ENCODE data around the gene PWWP2A. TPM values are rescaled to one million over a fixed set of nuclear protein-coding genes. Genes with fewer than 3 reads are reported as not detected.

PWWP2A gene
- total RNA-seq, 1 experiment from 2014 or later, result 82.4 TPM

GRCh38 chr5:160133918-160134304, 14.7 kb upstream of the PWWP2A start:
- in situ Hi-C loops (cut with HindIII; ENCODE audit: low sequenced_read_pairs), result no loop called here
- peak; percentile 54 for DNase-seq (ENCODE audit: low spot score)

DNA sequence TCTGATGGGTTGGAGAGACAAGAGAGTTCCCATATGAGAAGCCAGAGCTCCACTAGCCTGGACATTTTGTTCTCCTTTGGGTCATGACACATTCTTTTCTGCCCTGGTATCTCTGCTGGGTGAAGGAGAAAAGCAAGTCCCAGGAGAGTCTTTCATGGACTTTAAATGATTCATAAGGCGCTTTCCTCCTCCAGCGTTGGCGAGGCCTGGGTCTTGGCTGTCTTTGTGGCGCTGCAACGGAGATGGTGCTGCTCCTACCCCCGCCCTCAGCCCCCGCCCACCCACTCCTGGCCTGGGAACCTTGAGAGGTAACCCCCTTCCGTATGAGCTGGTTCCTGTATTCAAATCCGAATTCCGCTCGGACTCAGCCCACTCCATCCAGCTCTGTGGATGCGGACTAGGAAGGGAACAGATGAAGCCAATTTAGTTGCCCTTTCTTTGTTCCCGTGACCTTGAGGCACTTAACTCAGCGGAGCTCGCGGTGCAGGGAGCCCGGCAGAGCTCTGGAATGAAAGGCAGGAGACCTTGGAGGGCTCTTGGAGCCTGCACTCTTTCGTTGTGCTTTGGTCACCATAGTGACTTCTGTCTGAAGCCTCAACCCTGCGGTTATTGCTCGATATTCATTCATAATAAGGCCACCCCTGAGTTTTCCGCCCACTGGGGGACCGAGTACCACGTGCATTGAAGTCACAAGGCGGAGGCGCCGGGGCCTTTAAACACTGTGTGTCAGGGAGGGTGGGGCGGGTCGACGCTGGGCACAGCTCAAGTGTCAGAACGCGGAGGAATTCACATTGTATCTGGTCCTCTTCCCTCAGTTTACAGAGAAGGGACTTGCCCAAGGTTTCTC, 14.0 kb upstream of the PWWP2A start:
- in situ Hi-C loops (cut with HindIII; ENCODE audit: low sequenced_read_pairs), result no loop called here
- peak; percentile 61 for DNase-seq (ENCODE audit: low spot score)

GRCh38 chr5:160129841-160130240, 10.6 kb upstream of the PWWP2A start:
- DNase-seq (ENCODE audit: low spot score), result no peak
- in situ Hi-C loops (cut with HindIII; ENCODE audit: low sequenced_read_pairs), result no loop called here

- DNase-seq (ENCODE audit: low spot score), result no peak
- in situ Hi-C loops (cut with HindIII; ENCODE audit: low sequenced_read_pairs), result no loop called here
Measured at GRCh38 chr5:160128632-160129031, 9.4 kb upstream of the PWWP2A start.

DNA sequence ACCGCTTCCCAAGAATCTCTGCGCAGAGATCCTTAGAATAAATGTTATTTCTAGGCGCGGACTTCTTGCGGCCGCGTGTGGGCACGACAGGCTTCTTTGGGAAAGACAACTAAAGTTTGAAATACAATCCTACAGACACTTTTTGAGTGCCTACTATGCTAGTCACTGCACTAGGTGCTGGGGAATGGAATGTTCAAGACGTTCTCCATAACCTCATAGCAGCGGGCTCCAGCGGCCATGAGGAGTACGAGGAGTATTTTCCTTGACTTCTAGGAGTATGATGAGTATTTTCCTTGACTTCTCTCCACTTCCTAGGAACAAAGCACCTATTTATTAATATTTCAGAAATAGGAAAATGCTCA, 636 bp upstream of the PWWP2A start:
- in situ Hi-C loops (cut with HindIII; ENCODE audit: low sequenced_read_pairs), result no loop called here
- DNase-seq (ENCODE audit: low spot score), result no peak

- in situ Hi-C loops (cut with HindIII; ENCODE audit: low sequenced_read_pairs), result no loop called here
Measured at GRCh38 chr5:160118349-160119141, 705 bp downstream of the PWWP2A start.

DNA sequence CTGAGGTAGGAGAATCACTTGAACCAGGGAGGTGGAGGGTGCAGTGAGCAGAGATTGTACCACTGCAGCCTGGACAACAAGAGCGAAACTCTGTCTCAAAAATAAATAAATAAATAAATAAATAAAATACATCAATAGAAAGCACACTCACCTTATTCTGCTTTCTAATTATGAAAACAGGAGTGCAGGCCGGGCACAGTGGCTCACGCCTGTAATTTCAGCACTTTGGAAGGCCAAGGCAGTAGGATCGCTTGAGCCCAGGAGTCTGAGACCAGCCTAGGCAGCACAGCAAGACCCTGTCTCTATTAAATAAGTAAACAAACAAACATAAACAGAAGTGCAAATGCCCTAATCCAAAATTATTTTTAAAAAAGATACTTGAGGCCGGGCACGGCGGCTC, 2.3 kb downstream of the PWWP2A start:
- in situ Hi-C loops (cut with HindIII; ENCODE audit: low sequenced_read_pairs), result no loop called here
- no peak for DNase-seq (ENCODE audit: low spot score)

More at GRCh38 chr5:160118349-160119141, 705 bp downstream of the PWWP2A start:
- peak; percentile 35 for DNase-seq (ENCODE audit: low spot score)

DNA sequence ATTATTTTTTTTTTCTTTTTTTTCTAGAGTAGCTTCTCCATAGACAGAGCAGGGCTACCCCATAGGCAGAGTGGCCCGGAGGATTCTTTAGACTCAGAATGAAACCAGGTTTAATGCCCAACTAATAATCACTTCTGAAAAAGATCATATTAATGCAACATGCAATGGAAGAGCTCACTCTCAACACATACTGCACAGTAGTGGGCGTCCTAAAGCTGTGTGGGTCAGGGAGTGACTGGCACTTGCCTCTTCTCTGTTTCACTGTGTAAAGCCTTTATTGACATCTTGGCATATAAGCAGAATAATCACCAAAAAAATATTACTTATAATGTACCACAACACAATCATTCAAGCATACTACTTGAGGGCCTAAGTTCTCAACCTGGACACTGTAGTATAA, 11.1 kb downstream of the PWWP2A start:
- in situ Hi-C loops (cut with HindIII; ENCODE audit: low sequenced_read_pairs), result no loop called here
- no peak for DNase-seq (ENCODE audit: low spot score)

GRCh38 chr5:160105686-160106360, 13.4 kb downstream of the PWWP2A start:
- peak; percentile 46 for DNase-seq (ENCODE audit: low spot score)
- in situ Hi-C loops (cut with HindIII; ENCODE audit: low sequenced_read_pairs), result no loop called here

GRCh38 chr5:160097991-160098390, 21.3 kb downstream of the PWWP2A start:
- no peak for DNase-seq (ENCODE audit: low spot score)
- in situ Hi-C loops (cut with HindIII; ENCODE audit: low sequenced_read_pairs), result no loop called here

GRCh38 chr5:160096178-160096577, 23.1 kb downstream of the PWWP2A start:
- no peak for DNase-seq (ENCODE audit: low spot score)
- in situ Hi-C loops (cut with HindIII; ENCODE audit: low sequenced_read_pairs), result no loop called here

GRCh38 chr5:160092960-160093707, 26.1 kb downstream of the PWWP2A start:
- in situ Hi-C loops (cut with HindIII; ENCODE audit: low sequenced_read_pairs), result no loop called here
- DNase-seq (ENCODE audit: low spot score), result no peak

DNA sequence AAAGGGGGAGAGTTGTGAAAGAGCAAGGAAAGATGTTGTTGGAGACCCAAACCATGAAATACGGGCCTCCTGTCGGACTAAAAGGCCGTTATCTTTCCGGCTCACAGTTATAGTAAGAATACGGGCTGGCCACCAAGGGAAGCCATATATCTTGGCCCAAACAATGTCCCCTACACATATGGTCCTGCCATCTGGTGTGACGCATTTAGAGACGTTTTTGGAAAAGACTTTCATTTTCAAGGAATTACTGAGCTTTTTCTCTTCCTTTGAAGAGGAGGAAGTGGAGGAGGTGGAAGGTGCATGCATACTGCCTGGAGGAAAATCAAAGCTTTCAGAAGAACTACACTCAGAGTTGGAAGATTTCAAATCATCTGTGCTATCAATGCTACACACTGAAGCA, 26.7 kb downstream of the PWWP2A start:
- peak; percentile 77 for DNase-seq (ENCODE audit: low spot score)
- in situ Hi-C loops (cut with HindIII; ENCODE audit: low sequenced_read_pairs), result no loop called here

- in situ Hi-C loops (cut with HindIII; ENCODE audit: low sequenced_read_pairs), result no loop called here
Measured at GRCh38 chr5:160090059-160090458, 29.2 kb downstream of the PWWP2A start.

DNA sequence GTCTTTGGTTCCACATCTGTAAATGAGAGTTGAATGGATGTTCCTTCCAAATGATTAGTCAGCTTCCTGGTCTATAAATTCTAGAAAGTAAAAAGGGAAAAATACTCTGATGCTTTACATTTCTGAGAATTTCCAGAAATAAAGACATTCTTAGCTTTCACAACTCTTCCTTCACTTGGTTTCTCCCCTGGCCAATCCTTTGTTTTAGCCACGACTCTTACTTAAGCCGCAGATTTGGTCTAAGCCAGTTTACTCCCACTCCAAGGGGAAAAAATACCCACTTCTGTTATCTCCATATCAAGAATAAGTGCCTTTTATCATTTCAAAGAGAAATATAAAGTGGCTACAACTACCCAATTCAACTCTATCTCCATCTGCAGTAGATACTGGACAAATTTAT, 29.7 kb downstream of the PWWP2A start:
- in situ Hi-C loops (cut with HindIII; ENCODE audit: low sequenced_read_pairs), result no loop called here
- no peak for DNase-seq (ENCODE audit: low spot score)

More at GRCh38 chr5:160090059-160090458, 29.2 kb downstream of the PWWP2A start:
- no peak for DNase-seq (ENCODE audit: low spot score)

GRCh38 chr5:160088805-160089204, 30.4 kb downstream of the PWWP2A start:
- no peak for DNase-seq (ENCODE audit: low spot score)
- in situ Hi-C loops (cut with HindIII; ENCODE audit: low sequenced_read_pairs), result no loop called here

DNA sequence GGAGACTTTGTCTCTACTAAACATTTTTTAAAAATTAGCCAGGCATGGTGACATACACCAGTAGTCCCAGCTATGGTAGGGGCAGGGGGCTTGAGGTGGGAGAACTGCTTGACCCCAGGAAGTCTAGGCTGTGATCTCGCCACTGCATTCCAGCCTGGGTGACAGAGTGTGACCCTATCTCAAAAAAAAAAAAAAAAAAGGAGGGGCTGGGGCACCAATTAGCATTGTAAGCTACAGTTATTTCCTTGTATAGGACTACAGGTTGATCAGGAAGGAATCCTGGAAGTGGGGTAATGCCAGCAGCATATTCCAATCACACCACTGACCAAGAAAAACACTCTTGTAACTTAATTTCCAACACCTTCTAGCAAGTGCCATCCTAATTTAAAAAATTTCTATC, 32.1 kb downstream of the PWWP2A start:
- no peak for DNase-seq (ENCODE audit: low spot score)
- in situ Hi-C loops (cut with HindIII; ENCODE audit: low sequenced_read_pairs), result no loop called here

- DNase-seq (ENCODE audit: low spot score), result no peak
- in situ Hi-C loops (cut with HindIII; ENCODE audit: low sequenced_read_pairs), result loop anchor here (5.0 kb wide), 1 partner anchor 103 kb away; no protein-coding TSS in a partner anchor
Measured at GRCh38 chr5:160084144-160084543, 35.1 kb downstream of the PWWP2A start.

GRCh38 chr5:160083501-160083900, 35.7 kb downstream of the PWWP2A start:
- in situ Hi-C loops (cut with HindIII; ENCODE audit: low sequenced_read_pairs), result loop anchor here (5.0 kb wide), 1 partner anchor 104 kb away; no protein-coding TSS in a partner anchor
- no peak for DNase-seq (ENCODE audit: low spot score)

All from G401 (cell line).